Measurements from ENCODE around the gene NEU4. TPM values are rescaled to one million over a fixed set of nuclear protein-coding genes. Genes with fewer than 3 reads are reported as not detected.

Gene NEU4
- total RNA-seq, 1 donor from 2014 or later: 0.14 TPM

DNA sequence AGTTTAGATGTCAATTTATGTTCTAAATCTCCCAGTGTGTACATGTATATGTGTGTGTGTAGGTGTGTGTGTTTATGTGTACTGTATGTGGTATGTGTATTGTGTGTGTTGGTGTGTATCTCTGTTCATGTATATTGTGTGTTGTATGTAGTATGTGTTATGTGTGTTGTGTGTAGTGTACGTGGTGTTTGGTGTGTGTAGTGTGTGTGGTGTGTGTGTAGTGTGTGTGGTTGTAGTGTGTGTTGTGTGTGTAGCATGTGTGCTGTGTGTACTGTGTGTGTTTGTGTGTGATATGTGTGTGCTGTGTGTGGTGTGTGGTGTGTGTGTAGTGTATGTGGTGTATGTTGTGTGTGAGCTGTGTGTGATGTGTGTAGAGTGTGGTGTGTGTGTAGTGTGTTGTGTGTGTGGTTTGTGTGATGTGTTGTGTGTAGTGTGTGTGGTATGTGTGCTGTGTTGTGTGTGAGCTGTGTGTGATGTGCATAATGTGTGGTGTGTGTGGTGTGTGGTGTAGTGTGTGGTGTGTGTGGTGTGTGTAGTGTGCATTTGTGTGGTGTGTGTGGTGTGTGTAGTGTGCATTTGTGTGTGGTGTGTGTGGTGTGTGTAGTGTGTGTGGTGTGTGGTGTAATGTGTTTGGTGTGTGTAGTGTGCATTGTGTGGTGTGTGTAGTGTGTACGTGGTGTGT lies 55.3 kb downstream of the NEU4 start:
- no peak overlapping the region for H3K27ac Mint-ChIP-seq (ENCODE audit: unreplicated experiment)
- peaks cover 14% of the 10 kb centered on the region for H3K9me3 Mint-ChIP-seq
- H3K4me3 Mint-ChIP-seq: no peak overlapping the region
- peaks cover 20% of the 10 kb centered on the region for H3K27me3 Mint-ChIP-seq (ENCODE audit: low read depth)
- no peak for TF ChIP-seq CTCF (conservative IDR thresholded peaks at IDR 0.05)
- H3K4me1 Mint-ChIP-seq: peaks cover 33% of the 10 kb centered on the region
- no peak for DNase-seq (ENCODE audit: low read depth, low spot score)
- peaks cover 4% of the 10 kb centered on the region for H3K36me3 Mint-ChIP-seq (ENCODE audit: low read depth)

DNA sequence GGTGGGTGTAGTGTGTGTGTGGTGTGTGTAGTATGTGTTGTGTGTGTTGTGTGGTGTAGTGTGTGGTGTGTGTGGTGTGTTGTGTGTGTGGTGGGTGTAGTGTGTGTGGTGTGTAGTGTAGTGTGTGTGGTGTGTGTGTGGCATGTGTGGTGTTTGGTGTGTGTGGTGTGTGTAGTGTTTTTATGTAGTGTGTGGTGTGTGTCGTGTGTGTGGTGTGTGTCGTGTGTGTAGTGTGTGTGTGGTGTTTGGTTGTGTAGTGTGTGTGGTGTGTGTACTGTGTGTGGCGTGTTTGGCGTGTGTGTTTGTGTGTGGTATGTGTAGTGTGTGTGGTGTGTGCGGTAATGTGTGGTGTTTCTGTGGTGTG lies 55.8 kb downstream of the NEU4 start:
- peaks cover 14% of the 10 kb centered on the region for H3K9me3 Mint-ChIP-seq
- DNase-seq (ENCODE audit: low read depth, low spot score): no peak
- peaks cover 20% of the 10 kb centered on the region for H3K27me3 Mint-ChIP-seq (ENCODE audit: low read depth)
- H3K4me3 Mint-ChIP-seq: no peak overlapping the region
- peaks cover 4% of the 10 kb centered on the region for H3K36me3 Mint-ChIP-seq (ENCODE audit: low read depth)
- no peak overlapping the region for H3K27ac Mint-ChIP-seq (ENCODE audit: unreplicated experiment)
- no peak for TF ChIP-seq CTCF (conservative IDR thresholded peaks at IDR 0.05)
- peaks cover 33% of the 10 kb centered on the region for H3K4me1 Mint-ChIP-seq

DNA sequence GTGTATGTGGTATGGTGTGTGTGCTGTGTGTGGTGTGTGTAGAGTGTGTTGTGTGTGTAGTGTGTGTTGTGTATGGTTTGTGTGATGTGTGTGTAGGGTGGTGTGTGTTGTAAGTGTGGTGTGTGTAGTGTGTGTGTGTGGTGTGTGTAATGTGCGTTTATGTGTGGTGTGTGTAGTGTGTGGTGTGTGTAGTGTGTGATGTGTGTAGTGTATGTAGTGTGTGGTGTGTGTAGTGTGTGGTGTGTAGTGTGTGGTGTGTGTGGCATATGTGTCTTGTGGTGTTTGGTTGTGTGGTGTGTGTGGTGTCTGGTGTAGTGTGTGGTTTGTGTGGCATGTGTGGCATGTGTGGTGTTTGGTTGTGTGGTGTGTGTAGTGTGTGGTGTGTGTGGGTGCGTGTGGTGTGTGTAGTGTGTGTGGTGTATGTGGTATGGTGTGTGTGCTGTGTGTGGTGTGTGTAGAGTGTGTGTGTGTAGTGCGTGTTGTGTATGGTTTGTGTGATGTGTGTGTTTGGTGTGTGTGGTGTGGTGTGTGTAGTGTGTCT lies 56.5 kb downstream of the NEU4 start:
- H3K27me3 Mint-ChIP-seq (ENCODE audit: low read depth): peaks cover 20% of the 10 kb centered on the region
- H3K27ac Mint-ChIP-seq (ENCODE audit: unreplicated experiment): no peak overlapping the region
- H3K4me1 Mint-ChIP-seq: peaks cover 33% of the 10 kb centered on the region
- H3K9me3 Mint-ChIP-seq: peaks cover 14% of the 10 kb centered on the region
- H3K4me3 Mint-ChIP-seq: no peak overlapping the region
- no peak for DNase-seq (ENCODE audit: low read depth, low spot score)
- H3K36me3 Mint-ChIP-seq (ENCODE audit: low read depth): peaks cover 4% of the 10 kb centered on the region
- TF ChIP-seq CTCF (conservative IDR thresholded peaks at IDR 0.05): no peak

GRCh38 chr2:241865957-241866789 lies 57.2 kb downstream of the NEU4 start:
- H3K4me3 Mint-ChIP-seq: no peak overlapping the region
- no peak overlapping the region for H3K27ac Mint-ChIP-seq (ENCODE audit: unreplicated experiment)
- peaks cover 32% of the 10 kb centered on the region for H3K4me1 Mint-ChIP-seq
- no peak for DNase-seq (ENCODE audit: low read depth, low spot score)
- peaks cover 20% of the 10 kb centered on the region for H3K27me3 Mint-ChIP-seq (ENCODE audit: low read depth)
- H3K9me3 Mint-ChIP-seq: peaks cover 14% of the 10 kb centered on the region
- peaks cover 4% of the 10 kb centered on the region for H3K36me3 Mint-ChIP-seq (ENCODE audit: low read depth)
- no peak for TF ChIP-seq CTCF (conservative IDR thresholded peaks at IDR 0.05)

Other genes starting within 250 kb of the NEU4 start
- gene THAP4, start 172.0 kb upstream of the NEU4 start, total RNA-seq: 59.1 and 60.9 TPM in 2 replicates
- gene ATG4B, start 171.5 kb upstream of the NEU4 start, total RNA-seq: 112 TPM in 2 replicates
- 98.7 and 108 TPM in 2 replicates for gene DTYMK, start 122.4 kb upstream of the NEU4 start, total RNA-seq
- gene ING5, start 107.2 kb upstream of the NEU4 start, total RNA-seq: 61.9 and 63.4 TPM in 2 replicates
- 17.7 and 22.2 TPM in 2 replicates for gene D2HGDH, start 74.6 kb upstream of the NEU4 start, total RNA-seq
- 0.28 TPM in 1 of 2 replicates, not detected in the other for gene GAL3ST2, start 32.4 kb upstream of the NEU4 start, total RNA-seq
- gene PDCD1, start 49.7 kb downstream of the NEU4 start, total RNA-seq: not detected in 2 replicates
- not detected in 2 replicates for gene RTP5, start 60.5 kb downstream of the NEU4 start, total RNA-seq